GM12878 (cell line): Measurements from ENCODE around the gene PPL. TPM values are rescaled to one million over a fixed set of nuclear protein-coding genes. Genes with fewer than 3 reads are reported as not detected.

Experiments used
- ATAC-seq: fragments of 200-7000 bp; cut with Tn5 transposase; 3 replicates; pipeline ENCODE4 v1.9.1; 2020; ENCODE audit warnings: mild to moderate bottlenecking, moderate library complexity
- BruUV-seq: library from RNA; stranded (reverse); fragments of 400-500 nt; replicated peaks from 2 replicates; lab custom pipeline; 2021; lab: Mats Ljungman, UMichigan
- CTCF ChIA-PET: fragments of 300-600 bp; sonication (Branson Sonifier 250); formaldehyde crosslinking; extraction: SDS; loops from one replicate; lab custom pipeline; 2021; ENCODE audit warnings: inconsistent platforms; lab: Yijun Ruan, JAX
- POLR2A ChIA-PET: fragments of 350-600 bp; formaldehyde crosslinking; extraction: SDS; loops from one replicate; lab custom pipeline; 2021; ENCODE audit warnings: inconsistent platforms; lab: Charles Lee
- RAD21 ChIA-PET: fragments of 300-600 bp; sonication (Branson Sonifier 250); formaldehyde crosslinking; loops from one replicate; lab custom pipeline; 2023; ENCODE audit warnings: antibody characterized with exemption; ENCODE audit not compliant: unreplicated experiment; lab: Charles Lee
- SMC1A ChIA-PET: fragments of 300-600 bp; sonication (Branson Sonifier 250); formaldehyde crosslinking; loops from one replicate; lab custom pipeline; 2023; ENCODE audit not compliant: unreplicated experiment, uncharacterized antibody; lab: Charles Lee
- DNase-seq: peaks from one replicate; pipeline ENCODE4 v3.0.0-alpha.2; 2011; ENCODE audit warnings: low read depth, low spot score
- FAIRE-seq: peaks from 3 replicates; lab custom pipeline; 2011; peaks lifted over from hg19 to GRCh38; lab: Jason Lieb, UNC
- H2AFZ ChIP-seq: 2 replicates; pipeline ENCODE4 v1.6.0; 2011; ENCODE audit warnings: low read depth, low read length, control low read depth; ENCODE audit not compliant: control insufficient read depth
- H3K27ac ChIP-seq: 2 replicates; pipeline ENCODE4 v1.5.1; 2011; ENCODE audit warnings: control low read depth; ENCODE audit not compliant: control insufficient read depth, insufficient read depth
- H3K27me3 ChIP-seq, 2 experiments: replicated peaks in 1 of 2; 2 replicates each; pipeline versions ENCODE4 v1.6.0 to v1.6.1; 2011; ENCODE audit warnings: low read length in 1 of 2; ENCODE audit not compliant: control insufficient read depth in 2 of 2, insufficient read depth in 2 of 2
- H3K36me3 ChIP-seq, 2 experiments: 2 replicates each; pipeline ENCODE4 v1.5.1; 2011; ENCODE audit warnings: low read length in 1 of 2; ENCODE audit not compliant: control insufficient read depth in 2 of 2, insufficient read depth in 2 of 2
- H3K4me1 ChIP-seq: 2 replicates; pipeline ENCODE4 v1.6.1; 2011; ENCODE audit warnings: mild to moderate bottlenecking, low read length, moderate library complexity, mixed read lengths; ENCODE audit not compliant: control insufficient read depth, insufficient read depth
- H3K4me2 ChIP-seq: 2 replicates; pipeline ENCODE4 v1.6.0; 2011; ENCODE audit warnings: control low read depth; ENCODE audit not compliant: control insufficient read depth, insufficient read depth
- H3K4me3 ChIP-seq: fragments of 200-600 bp; sonication (generic); 2 replicates; pipeline ENCODE4 v1.5.1; 2016
- H3K79me2 ChIP-seq: 2 replicates; pipeline ENCODE4 v1.6.0; 2011; ENCODE audit warnings: low read length; ENCODE audit not compliant: control insufficient read depth, insufficient read depth
- H3K9ac ChIP-seq: 2 replicates; pipeline ENCODE4 v1.8.0; 2011; ENCODE audit warnings: low read length, control low read depth, mixed read lengths; ENCODE audit not compliant: control insufficient read depth, insufficient read depth
- H3K9me3 ChIP-seq: replicated peaks from 3 replicates; pipeline ENCODE4 v1.5.1; 2011; ENCODE audit warnings: mild to moderate bottlenecking, low read length; ENCODE audit not compliant: control insufficient read depth, insufficient read depth
- H4K20me1 ChIP-seq: 2 replicates; pipeline ENCODE4 v1.6.0; 2011; ENCODE audit not compliant: control insufficient read depth, insufficient read depth
- CREB1 ChIP-seq: IDR thresholded peaks from 2 replicates; pipeline ENCODE4 v1.6.1; 2012; ENCODE audit warnings: low read depth, mild to moderate bottlenecking, inconsistent platforms
- EP300 ChIP-seq, 2 experiments: fragments of 150-350 bp in 1 of 2; IDR thresholded peaks; 2 replicates each; pipeline ENCODE4 v1.6.1; 2011 to 2012; ENCODE audit warnings: low read depth in 2 of 2, low read length in 2 of 2, borderline replicate concordance in 1 of 2, improper control_type of control experiment in 1 of 2, inconsistent platforms in 1 of 2; ENCODE audit not compliant: control insufficient read depth in 1 of 2
- JUND ChIP-seq: IDR thresholded peaks from 2 replicates; pipeline ENCODE4 v1.6.1; 2012; ENCODE audit warnings: low read depth, mild to moderate bottlenecking, low read length, improper control_type of control experiment, moderate library complexity
- KDM1A ChIP-seq: fragments of 200-600 bp; sonication (generic); IDR thresholded peaks from 2 replicates; pipeline ENCODE4 v1.6.1; 2016; ENCODE audit warnings: borderline replicate concordance
- NBN ChIP-seq: fragments of 450-650 bp; IDR thresholded peaks from 2 replicates; pipeline ENCODE4 v1.6.1; 2016
- NFXL1 ChIP-seq: fragments of 450-650 bp; IDR thresholded peaks from 2 replicates; pipeline ENCODE4 v1.6.1; 2017; ENCODE audit warnings: antibody characterized with exemption, mild to moderate bottlenecking, borderline replicate concordance
- NR2C2 ChIP-seq: IDR thresholded peaks from 2 replicates; pipeline ENCODE4 v1.6.1; 2011; ENCODE audit warnings: borderline replicate concordance, low read depth; ENCODE audit not compliant: control insufficient read depth, insufficient read length
- POLR2A ChIP-seq: IDR thresholded peaks from 2 replicates; pipeline ENCODE4 v1.6.1; 2011; ENCODE audit warnings: low read depth, mild to moderate bottlenecking, low read length
- RELA ChIP-seq: fragments of 450-650 bp; IDR thresholded peaks from 2 replicates; pipeline ENCODE4 v1.8.0; 2014; ENCODE audit warnings: borderline replicate concordance; ENCODE audit not compliant: partially characterized antibody
- SIX5 ChIP-seq: IDR thresholded peaks from 2 replicates; pipeline ENCODE4 v1.6.1; 2011; ENCODE audit warnings: mild to moderate bottlenecking, low read depth, low read length, moderate library complexity; ENCODE audit not compliant: severe bottlenecking
- SMARCA5 ChIP-seq: fragments of 450-650 bp; IDR thresholded peaks from 2 replicates; pipeline ENCODE4 v1.6.1; 2017; ENCODE audit warnings: mild to moderate bottlenecking
- SREBF1 ChIP-seq: IDR thresholded peaks from 2 replicates; pipeline ENCODE4 v1.6.1; 2012; ENCODE audit warnings: mild to moderate bottlenecking, low read length
- TAF1 ChIP-seq: IDR thresholded peaks from 2 replicates; pipeline ENCODE4 v1.6.1; 2011; ENCODE audit warnings: mild to moderate bottlenecking, low read depth, low read length, borderline replicate concordance
- USF2 ChIP-seq: IDR thresholded peaks from 2 replicates; pipeline ENCODE4 v1.6.1; 2011; ENCODE audit warnings: low read depth, low read length, improper control_type of control experiment, borderline replicate concordance
- YBX1 ChIP-seq: fragments of 450-650 bp; IDR thresholded peaks from 2 replicates; pipeline ENCODE4 v1.6.1; 2016; ENCODE audit warnings: antibody characterized with exemption
- ZSCAN29 ChIP-seq: fragments of 450-650 bp; IDR thresholded peaks from 2 replicates; pipeline ENCODE4 v1.6.1; 2017; ENCODE audit warnings: mild to moderate bottlenecking, moderate library complexity
- WGBS: methylation state at CpG from one replicate; pipeline ENCODE4 v1.1.6; 2016; ENCODE audit warnings: low lambda C conversion rate; ENCODE audit not compliant: insufficient replicate concordance, insufficient coverage; ENCODE audit errors: missing lambda C conversion rate; 5-methylcytosine and 5-hydroxymethylcytosine counted together
- in situ Hi-C: fragments of 300-500 bp; cut with MboI; formaldehyde crosslinking; loops from 9 replicates; pipeline ENCODE4 v1.14.3; 2018; ENCODE audit warnings: mixed read lengths
- intact Hi-C: fragments of 100-400 bp; cut with micrococcal nuclease; formaldehyde crosslinking; loops from one replicate; pipeline ENCODE4 v1.14.2; 2022; ENCODE audit not compliant: unreplicated experiment
- polyA plus RNA-seq, 11 experiments: library from polyadenylated mRNA; depleted of rRNA in 4 of 11; unstranded in 6 of 11; stranded (reverse) in 5 of 11; fragments of >200 nt; fragmentation: Nextera tagmentation in 4 of 11; fragmentation: Illumina TruSeq in 1 of 11; extraction: Ambion mirVana in 4 of 11; extraction: Trizol in 1 of 11; gene quantifications; 1 replicate in 1 of 11; 2 replicates in 10 of 11; pipeline versions ENCODE4 v1.2.1 to v1.2.3, GENCODE V29; 2011 to 2016; ENCODE audit warnings: inconsistent platforms in 2 of 11, missing spikeins in 2 of 11, low read depth in 1 of 11
- total RNA-seq, 4 experiments: library from RNA; depleted of rRNA in 3 of 4; stranded (reverse); fragments of >200 nt in 3 of 4; fragmentation: Illumina TruSeq in 1 of 4; extraction: Trizol in 1 of 4; gene quantifications; 2 replicates each; pipeline versions ENCODE4 v1.2.1 to v1.2.3, GENCODE V29; 2013 to 2021
- TF ChIP-seq, protein P1 (sequence below): IDR thresholded peaks from 2 replicates; pipeline ENCODE4 v1.6.1; 2012; ENCODE audit warnings: low read length, inconsistent platforms

The PPL gene
- total and polyA plus RNA-seq, 10 of the 15 experiments (the other 5 are each of a cell fraction or from before 2014, with no cell fraction given) = 0.03 to 0.47 (median 0.05) TPM; not detected in 2

- in situ Hi-C loops = loop anchor here (10.0 kb wide), 1 partner anchor 244 kb away; no protein-coding TSS in a partner anchor
- no peak overlapping the region for H2AFZ ChIP-seq
- ChIA-PET CTCF (no interaction called here), RAD21 (no interaction called here), POLR2A (interaction anchor here (0.7 to 1.0 kb wide), 2 partner anchors 11 to 46 kb away, joined by 3 to 7 read pairs; no protein-coding TSS in a partner anchor), SMC1A (interaction anchor here (0.7 kb wide), 1 partner anchor 9 kb away, joined by 4 read pairs; no protein-coding TSS in a partner anchor)
- peaks cover 9 to 38% of the 10 kb centered on the region in 2 experiments for H3K36me3 ChIP-seq
- no TSS peak for BruUV-seq
- no peak overlapping the region for H3K4me2 ChIP-seq
- H3K27me3 ChIP-seq = no peaks in the 10 kb centered on the region
- no peak overlapping the region for H3K4me3 ChIP-seq
- no peak overlapping the region for H3K27ac ChIP-seq
- H3K9me3 ChIP-seq = no peaks in the 10 kb centered on the region
- H4K20me1 ChIP-seq = no peaks in the 10 kb centered on the region
- no peak for ATAC-seq
- FAIRE-seq = no peak
- no peak overlapping the region for H3K9ac ChIP-seq
- 78% methylated on average over 5 of the region's 5 CpGs for WGBS
- no peak for DNase-seq
- H3K79me2 ChIP-seq = peaks cover 10% of the 10 kb centered on the region
- intact Hi-C loops = loop anchor here (10.0 kb wide), 1 partner anchor 254 kb away; the partner anchor contains the start of gene EEF2KMT
- TF ChIP-seq YBX1 (no peak), POLR2A (no peak), RELA (no peak), TAF1 (no peak)
- no peaks in the 10 kb centered on the region for H3K4me1 ChIP-seq
Measured at GRCh38 chr16:4840984-4841383, 96.0 kb downstream of the PPL start.

GRCh38 chr16:4839942-4840341 lies 97.0 kb downstream of the PPL start:
- H3K79me2 ChIP-seq = no peaks in the 10 kb centered on the region; the same call in 1 of the 2 replicates
- H3K27me3 ChIP-seq = no peaks in the 10 kb centered on the region
- H4K20me1 ChIP-seq = no peaks in the 10 kb centered on the region
- ChIA-PET RAD21 (no interaction called here), POLR2A (no interaction called here), CTCF (no interaction called here), SMC1A (no interaction called here)
- ATAC-seq = peak; percentile 46; the same call in 2 of the 3 replicates
- no peaks in the 10 kb centered on the region for H3K9me3 ChIP-seq
- H2AFZ ChIP-seq = no peak overlapping the region
- H3K36me3 ChIP-seq = peaks cover 9 to 38% of the 10 kb centered on the region in 2 experiments
- H3K4me1 ChIP-seq = no peaks in the 10 kb centered on the region
- no peak overlapping the region for H3K9ac ChIP-seq
- H3K4me2 ChIP-seq = no peak overlapping the region
- no TSS peak for BruUV-seq
- DNase-seq = no peak
- H3K27ac ChIP-seq = no peak overlapping the region
- no peak for FAIRE-seq
- no peak overlapping the region for H3K4me3 ChIP-seq
- 88% methylated on average over 5 of the region's 5 CpGs for WGBS
- in situ Hi-C loops = loop anchor here (10.0 kb wide), 1 partner anchor 245 kb away; no protein-coding TSS in a partner anchor
- intact Hi-C loops = loop anchor here (10.0 kb wide), 1 partner anchor 255 kb away; the partner anchor contains the start of gene EEF2KMT
- TF ChIP-seq NR2C2 = no peak
- TF ChIP-seq NBN = no peak
- no peak for TF ChIP-seq SREBF1
- TF ChIP-seq SMARCA5 = no peak
- no peak for TF ChIP-seq ZSCAN29
- no peak for TF ChIP-seq CREB1
- TF ChIP-seq, protein P1, sequence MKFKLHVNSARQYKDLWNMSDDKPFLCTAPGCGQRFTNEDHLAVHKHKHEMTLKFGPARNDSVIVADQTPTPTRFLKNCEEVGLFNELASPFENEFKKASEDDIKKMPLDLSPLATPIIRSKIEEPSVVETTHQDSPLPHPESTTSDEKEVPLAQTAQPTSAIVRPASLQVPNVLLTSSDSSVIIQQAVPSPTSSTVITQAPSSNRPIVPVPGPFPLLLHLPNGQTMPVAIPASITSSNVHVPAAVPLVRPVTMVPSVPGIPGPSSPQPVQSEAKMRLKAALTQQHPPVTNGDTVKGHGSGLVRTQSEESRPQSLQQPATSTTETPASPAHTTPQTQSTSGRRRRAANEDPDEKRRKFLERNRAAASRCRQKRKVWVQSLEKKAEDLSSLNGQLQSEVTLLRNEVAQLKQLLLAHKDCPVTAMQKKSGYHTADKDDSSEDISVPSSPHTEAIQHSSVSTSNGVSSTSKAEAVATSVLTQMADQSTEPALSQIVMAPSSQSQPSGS = no peak
- TF ChIP-seq JUND = no peak
- TF ChIP-seq POLR2A = no peak
- no peak for TF ChIP-seq KDM1A
- TF ChIP-seq USF2 = no peak
- no peak for TF ChIP-seq NFXL1
- TF ChIP-seq SIX5 = no peak
- TF ChIP-seq EP300 (IDR thresholded peaks at IDR 0.05; ENCODE audit: borderline replicate concordance in 1 of 2, control insufficient read depth in 1 of 2, low read depth in 2 of 2, low read length in 2 of 2) = no peak
